Heart left ventricle (tissue), 16 donors: ENCODE results near the gene HYAL2. TPM values are rescaled to one million over a fixed set of nuclear protein-coding genes. Genes with fewer than 3 reads are reported as not detected.

ENCODE experiments used
- ATAC-seq, 4 donors: fragments of 200-7000 bp; cut with Tn5 transposase; one replicate each; pipeline ENCODE4 v1.9.1; 2020 to 2022; ENCODE audit warnings: moderate library complexity in 4 of 4, mild to moderate bottlenecking in 3 of 4, moderate number of reproducible peaks in 1 of 4
- DNase-seq, 5 donors: peaks; one replicate each; pipeline ENCODE4 v3.0.0-alpha.2; 2020
- H3K27ac ChIP-seq, 12 donors: fragments of 200-600 bp; sonication (generic) in 4 of 12; one replicate each; pipeline versions ENCODE4 v1.5.0 to v1.8.0; 2016 to 2022; ENCODE audit warnings: mild to moderate bottlenecking in 2 of 12
- H3K27me3 ChIP-seq, 9 donors: fragments of 200-600 bp; sonication (generic) in 2 of 9; one replicate each; pipeline versions ENCODE4 v1.5.1 to v1.8.0; 2016 to 2022; ENCODE audit warnings: mild to moderate bottlenecking in 3 of 9
- H3K36me3 ChIP-seq, 9 donors: fragments of 200-600 bp; sonication (generic) in 2 of 9; one replicate each; pipeline versions ENCODE4 v1.5.0 to v1.8.0; 2018 to 2022; ENCODE audit warnings: mild to moderate bottlenecking in 2 of 9
- H3K4me1 ChIP-seq, 12 donors: fragments of 200-600 bp; sonication (generic) in 4 of 12; one replicate each; pipeline versions ENCODE4 v1.5.0 to v1.8.0; 2016 to 2022; ENCODE audit warnings: mild to moderate bottlenecking in 3 of 12
- H3K4me3 ChIP-seq, 12 donors: fragments of 200-600 bp; sonication (generic) in 4 of 12; one replicate each; pipeline versions ENCODE4 v1.5.0 to v1.8.0; 2017 to 2022; ENCODE audit warnings: mild to moderate bottlenecking in 9 of 12, moderate library complexity in 4 of 12
- H3K9me3 ChIP-seq, 12 donors: fragments of 200-600 bp; sonication (generic) in 4 of 12; one replicate each; pipeline versions ENCODE4 v1.5.0 to v1.8.0; 2016 to 2022; ENCODE audit warnings: mild to moderate bottlenecking in 1 of 12
- CTCF ChIP-seq, 12 donors: fragments of 200-600 bp; sonication (generic) in 4 of 12; IDR thresholded peaks; one replicate each; pipeline versions ENCODE4 v1.5.0 to v1.8.0; 2018 to 2022; ENCODE audit warnings: antibody characterized with exemption in 12 of 12, mild to moderate bottlenecking in 5 of 12
- POLR2A ChIP-seq, 2 donors: fragments of 450-650 bp; IDR thresholded peaks; one replicate each; pipeline ENCODE4 v1.6.1; 2017; ENCODE audit warnings: antibody characterized with exemption in 2 of 2, mild to moderate bottlenecking in 2 of 2, moderate library complexity in 2 of 2
- WGBS, 4 donors: extraction: QIAGEN DNeasy Blood & Tissue Kit in 2 of 4; methylation state at CpG; one replicate each; pipeline versions ENCODE4 v1.1.5 to v1.1.7; 2013 to 2018; 5-methylcytosine and 5-hydroxymethylcytosine counted together
- intact Hi-C, 10 donors: fragments of 100-400 bp; cut with DNase I; formaldehyde crosslinking; loops; one replicate each; pipeline versions ENCODE4 v1.11.1 to v1.14.2; 2022
- polyA plus RNA-seq, 2 donors: library from polyadenylated mRNA; stranded (reverse); fragments of 200-250 nt; gene quantifications; one replicate each; pipeline ENCODE4 v1.2.3, GENCODE V29; 2013
- total RNA-seq, 9 donors: library from RNA; depleted of rRNA in 2 of 9; stranded (reverse); fragments of >200 nt in 2 of 9; fragmentation: NEBNext Ultra II Directional in 3 of 9; extraction: Animal tissue kit (Norgen Biotek cat#: 25700) in 3 of 9; gene quantifications; one replicate each; pipeline versions ENCODE4 v1.1.0 to v1.2.4, GENCODE V29; 2016 to 2023
- donor health status: ischemic (EF 13 %, LVEDD 7.1; RV severe dilation, severe dysfunction).
- donor health status: healthy with polysubstance abuse.
- donor health status: DM: no; HTN: yes; CAD: no.
- donor health status: DM: no; HTN: no; CAD: no.
- donor health status: ischemic (EF 25% LVEDD 6.9; RV normal size, moderate dysfunction).
- donor health status: ischemic (EF 25% LVEDD 5.7; RV mildly dilated, moderate dysfunction).
- donor health status: healthy.
- donor health status: DM: yes; HTN: yes; CAD: no.
- donor health status: ischemic (EF 35%, LVEDD 5.7; RV mildly dilated, moderate dysfunction).
- donor health status: nonischemic (EF 11% LVEDD 7.7; RV severe dilation, severe dysfunction).
- donor health status: DM: yes; HTN: yes; CAD: no.
- donor health status: PGD.
- donor health status: ischemic (EF 29% LVEDD 5.4; RV normal size, mild dysfunction).
- donor health status: nonischemic (EF 23%, LVEDD 6.1; RV moderate dilation, normal function).

The HYAL2 gene
- total and polyA plus RNA-seq, 11 donors, result 24.0 to 234 (median 52.2) TPM

GRCh38 chr3:50302095-50303012 lies 20.2 kb downstream of the HYAL2 start:
- DNase-seq (peak in 4 of 5 donors; percentile 25 to 65 (median 36)), ATAC-seq (no peak)
- Histone ChIP-seq H3K4me1 (peaks cover 11 to 58% (median 43%) of the 10 kb centered on the region in 12 donors), H3K36me3 (peaks cover 0 to 15% (median 0%) of the 10 kb centered on the region in 9 donors), H3K4me3 (peak overlapping the region; percentile 40 to 76 (median 58)), H3K9me3 (no peaks in the 10 kb centered on the region), H3K27me3 (no peaks in the 10 kb centered on the region), H3K27ac (peak overlapping the region; percentile 75 to 97 (median 94))
- intact Hi-C loops, result loop anchor here in 4 of 10 donors (1.0 to 5.0 kb wide), 4 partner anchors 18 to 50 kb away; no protein-coding TSS in a partner anchor
- WGBS, 4 donors, result 60 to 83% (median 69%) methylated on average over 18 to 32 of the region's 32 CpGs
- TF ChIP-seq POLR2A (IDR thresholded peaks at IDR 0.05) (no peak), CTCF (IDR thresholded peaks at IDR 0.05) (no peak)

DNA sequence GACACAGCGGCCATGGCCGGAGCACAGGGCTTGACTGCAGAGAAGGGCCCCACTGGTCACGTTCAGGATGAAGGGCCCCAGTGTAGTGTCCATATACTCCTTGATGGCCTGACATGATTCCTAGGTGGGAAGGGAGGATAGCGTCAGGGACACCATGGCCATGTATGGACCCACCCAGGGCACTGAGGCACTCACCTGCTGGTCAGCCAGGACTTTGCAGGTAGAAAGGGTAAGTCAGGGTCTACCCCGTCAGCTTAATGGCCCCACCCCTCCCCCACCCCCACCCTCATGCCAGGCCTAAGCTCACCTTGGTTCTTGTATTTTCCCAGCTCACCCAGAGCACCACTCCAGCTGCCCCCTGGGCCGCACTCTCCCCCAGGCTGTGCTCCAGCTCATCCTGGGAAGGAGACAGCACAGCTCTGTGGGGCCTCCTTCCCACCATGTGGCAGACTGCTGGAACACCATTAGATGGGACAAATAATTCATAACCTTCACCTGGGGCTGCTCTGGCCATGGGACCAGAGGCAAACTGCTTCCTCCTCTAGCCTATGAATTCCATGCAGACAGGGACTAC lies 21.8 kb downstream of the HYAL2 start:
- ATAC-seq (no peak), DNase-seq (no peak)
- intact Hi-C loops, result loop anchor here in 2 of 10 donors (1.0 to 5.0 kb wide), 2 partner anchors 22 to 48 kb away; partner anchors contain the start of gene HYAL2 (in 1 of the 2)
- Histone ChIP-seq H3K9me3 (no peaks in the 10 kb centered on the region), H3K4me1 (peaks cover 11 to 58% (median 43%) of the 10 kb centered on the region in 12 donors), H3K36me3 (peaks cover 0 to 15% (median 0%) of the 10 kb centered on the region in 9 donors), H3K27me3 (no peaks in the 10 kb centered on the region), H3K27ac (peak overlapping the region; percentile 75 to 97 (median 94)), H3K4me3 (peak overlapping the region in 9 of 12 donors; percentile 56 to 81 (median 69))
- no peak for TF ChIP-seq POLR2A (IDR thresholded peaks at IDR 0.05)
- no peak for TF ChIP-seq CTCF (IDR thresholded peaks at IDR 0.05)
- WGBS, 4 donors, result 79 to 90% (median 81%) methylated on average over 6 of the region's 6 CpGs

DNA sequence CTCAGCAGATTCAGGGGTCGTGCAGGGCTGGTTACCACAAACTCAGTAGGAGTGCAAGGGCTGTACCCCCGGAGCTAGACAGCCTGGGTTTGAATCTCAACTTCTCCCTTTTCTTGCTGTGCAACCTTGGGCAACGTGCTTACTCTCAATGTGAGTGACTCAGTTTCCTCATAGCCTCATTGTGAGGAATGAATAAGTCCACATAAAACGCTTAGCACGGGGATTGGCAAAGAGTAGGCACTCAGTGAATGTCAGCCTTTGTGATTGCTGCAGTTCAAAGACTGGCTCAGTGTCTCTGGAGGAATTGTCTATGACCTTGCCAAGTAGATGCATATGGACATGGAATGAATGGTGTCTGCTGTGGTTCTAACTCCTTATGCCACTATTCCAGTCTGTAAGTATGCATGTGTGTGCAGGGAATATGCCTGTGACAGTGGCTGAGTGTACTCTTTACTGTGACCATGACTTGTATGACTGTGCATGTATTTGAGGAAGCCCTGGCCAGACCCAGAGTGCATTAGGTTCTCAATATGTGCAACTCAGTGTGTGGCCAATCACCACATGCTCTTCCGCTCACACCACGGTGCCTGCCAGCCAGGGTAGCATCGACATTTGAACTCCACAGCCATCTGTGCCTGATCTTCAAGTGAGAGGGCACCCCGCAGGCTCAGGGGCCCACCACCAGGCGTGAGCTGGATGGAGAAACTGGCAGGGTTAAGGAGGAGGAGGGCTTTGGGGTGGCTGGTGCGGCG lies 22.4 kb downstream of the HYAL2 start:
- Histone ChIP-seq H3K36me3 (peaks cover 0 to 15% (median 0%) of the 10 kb centered on the region in 9 donors), H3K27ac (peak overlapping the region; percentile 75 to 97 (median 94)), H3K4me1 (peaks cover 11 to 58% (median 43%) of the 10 kb centered on the region in 12 donors), H3K27me3 (no peaks in the 10 kb centered on the region), H3K4me3 (peak overlapping the region in 11 of 12 donors; percentile 27 to 81 (median 61)), H3K9me3 (no peaks in the 10 kb centered on the region)
- intact Hi-C loops, result loop anchor here in 3 of 10 donors (1.0 to 10.0 kb wide), 3 partner anchors 22 to 365 kb away; partner anchors contain the start of gene HYAL2 (in 1 of the 3)
- WGBS, 4 donors, result 47 to 50% (median 50%) methylated on average over 12 of the region's 12 CpGs
- no peak for TF ChIP-seq POLR2A (IDR thresholded peaks at IDR 0.05)
- no peak for TF ChIP-seq CTCF (IDR thresholded peaks at IDR 0.05)
- DNase-seq, result peak in 3 of 5 donors; percentile 31 to 68 (median 60)
- no peak for ATAC-seq
